ENCODE data around the gene BMPR1A.

The BMPR1A gene

DNA sequence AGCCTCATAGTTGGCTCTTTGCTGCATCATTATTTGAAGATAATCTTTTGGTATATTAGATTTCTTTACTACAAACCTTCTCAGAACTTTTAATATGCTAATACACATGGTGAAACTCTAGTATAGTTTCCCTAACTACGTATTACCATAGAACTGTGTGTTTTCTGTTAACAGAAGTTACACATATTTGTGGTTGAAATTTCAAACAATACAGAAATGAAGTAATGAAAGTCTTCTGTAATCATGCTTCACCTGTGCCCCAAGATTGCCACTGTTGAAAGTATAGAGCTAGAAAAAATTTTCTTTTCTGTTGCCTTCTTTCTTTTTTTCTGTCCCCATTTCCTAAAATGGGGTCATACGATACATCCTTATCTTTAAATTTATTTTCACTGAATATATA, 9.1 kb downstream of the BMPR1A start:
- DNase-seq (ENCODE audit: low read depth): no peak

DNA sequence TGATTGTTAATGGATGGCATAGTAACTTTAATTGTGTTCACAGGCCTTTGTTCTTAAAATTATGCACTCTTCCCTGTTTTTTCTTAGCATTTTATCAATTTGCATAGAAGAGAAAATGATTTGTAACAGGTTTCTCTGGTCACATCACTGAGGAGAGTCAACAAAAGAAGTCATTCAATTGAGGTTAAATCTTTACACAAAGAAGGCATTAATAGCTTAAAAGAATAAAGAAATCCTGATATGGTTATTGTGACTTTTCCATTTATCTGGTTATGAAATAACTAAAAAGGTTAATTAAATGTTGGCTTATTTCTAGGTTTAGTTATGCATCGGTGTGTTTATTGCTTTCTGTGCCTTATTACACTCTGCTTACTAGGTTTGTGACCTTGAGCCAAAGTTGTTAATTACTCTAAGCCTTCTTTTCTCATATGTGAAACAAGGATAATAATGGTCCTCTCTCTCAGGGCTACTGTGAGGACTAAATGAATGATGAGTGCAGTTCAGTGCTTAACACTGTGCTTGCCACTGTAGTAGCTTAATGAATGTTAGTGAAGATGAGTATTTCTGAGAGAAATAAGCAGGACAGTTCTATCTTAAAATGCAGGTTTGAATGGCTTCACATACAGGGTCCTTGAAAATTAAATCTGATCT, 12.1 kb downstream of the BMPR1A start:
- no peak for DNase-seq (ENCODE audit: low read depth)

DNA sequence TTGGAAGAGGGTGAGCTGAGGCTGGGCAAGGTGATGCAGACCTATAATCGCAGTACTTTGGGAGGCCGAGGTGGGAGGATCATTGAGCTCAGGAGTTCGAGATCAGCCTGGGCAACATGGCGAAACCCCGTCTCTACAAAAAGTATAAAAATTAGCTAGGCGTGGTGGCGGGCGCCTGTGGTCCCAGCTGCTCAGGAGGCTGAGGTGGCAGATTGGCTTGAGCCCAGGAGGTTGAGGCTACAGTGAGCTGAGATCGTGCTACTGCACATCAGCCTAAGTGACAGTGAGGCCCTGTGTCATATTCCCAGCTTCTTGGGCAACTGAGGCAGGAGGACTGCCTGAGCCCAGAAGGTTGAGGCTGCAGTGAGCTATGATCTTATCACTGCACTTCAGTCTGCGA, 13.6 kb downstream of the BMPR1A start:
- no peak for DNase-seq (ENCODE audit: low read depth)

DNA sequence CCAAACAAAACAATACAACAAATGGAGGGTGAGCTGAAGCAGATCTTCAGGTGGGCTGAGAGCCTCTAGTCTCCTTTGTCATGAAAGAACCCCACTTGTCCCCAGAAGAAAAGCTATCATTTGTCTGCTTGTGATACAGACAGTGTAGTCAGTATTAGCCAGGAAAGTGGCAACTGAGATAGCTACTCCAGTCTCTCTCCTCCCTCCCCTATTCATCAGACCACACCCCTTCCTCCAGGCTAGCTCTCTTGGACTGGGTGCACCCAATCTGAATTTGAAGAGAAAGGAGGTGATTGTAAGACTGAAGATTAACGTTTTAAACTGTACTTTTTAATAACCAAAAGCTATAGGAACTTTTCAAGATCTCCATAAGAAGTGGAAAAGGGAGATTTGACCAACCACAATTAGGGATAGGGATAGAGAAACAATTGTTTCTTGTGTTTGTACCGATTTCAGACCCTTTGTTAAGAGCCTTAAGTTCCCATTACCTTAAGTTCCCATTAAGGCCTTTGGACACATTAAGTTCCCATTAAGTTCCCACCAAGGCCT, 14.1 kb downstream of the BMPR1A start:
- DNase-seq (ENCODE audit: low read depth): no peak

DNA sequence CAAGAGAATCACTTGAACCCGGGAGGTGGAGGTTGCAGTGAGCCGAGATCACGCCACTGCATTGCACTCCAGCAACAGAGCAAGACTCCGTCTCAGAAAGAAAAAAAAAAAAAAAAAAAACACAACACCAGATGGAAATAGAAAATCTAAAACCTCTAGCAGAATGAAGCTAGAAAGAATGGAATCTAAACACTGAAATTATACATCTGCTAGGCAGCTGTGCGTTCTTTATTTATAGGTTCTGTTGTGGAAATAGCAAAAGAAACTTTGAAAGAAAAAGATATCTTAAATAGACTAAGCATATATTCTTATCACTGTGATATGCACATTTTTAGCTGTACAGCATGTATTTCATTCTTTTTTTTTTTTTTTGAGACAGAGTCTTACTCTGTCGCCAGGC, 17.1 kb downstream of the BMPR1A start:
- DNase-seq (ENCODE audit: low read depth): no peak

DNA sequence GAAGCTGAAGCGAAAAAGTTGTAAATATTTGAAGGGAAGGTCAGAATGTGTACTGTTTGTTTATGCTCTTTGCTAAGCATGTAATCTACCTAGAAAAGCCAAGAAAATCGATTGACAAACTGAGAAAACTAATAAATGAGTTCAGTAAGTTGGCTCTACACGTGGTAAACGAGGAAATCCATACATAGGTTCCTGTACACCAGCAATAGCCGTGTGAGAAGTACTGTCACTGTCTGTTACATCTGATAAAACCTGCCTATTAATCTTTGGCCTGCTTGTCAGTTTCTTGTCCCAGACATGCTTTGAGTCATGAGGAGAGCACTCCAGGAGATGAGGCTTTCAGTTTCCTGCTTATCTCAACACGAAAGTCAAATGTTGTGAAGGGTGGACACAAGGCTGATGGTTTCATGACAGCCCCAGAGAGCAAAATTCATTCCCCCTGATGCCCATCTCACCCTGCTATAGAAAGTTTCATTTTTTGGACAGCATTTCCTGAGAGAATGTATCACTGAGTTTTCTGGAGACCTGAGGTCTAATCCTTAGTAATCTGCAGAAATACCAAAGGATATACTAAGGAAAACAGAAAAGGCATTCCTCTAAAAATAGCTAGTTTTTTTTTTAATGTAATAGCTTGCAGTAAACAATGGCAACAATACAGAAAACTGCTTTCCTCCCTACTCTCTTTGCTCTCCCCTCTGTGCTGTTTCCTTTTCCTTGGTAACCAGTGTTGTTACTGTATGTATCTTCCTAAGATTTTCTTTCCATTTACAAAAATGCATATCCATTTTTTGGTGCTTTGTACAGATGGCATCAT, 18.8 kb downstream of the BMPR1A start:
- no peak for DNase-seq (ENCODE audit: low read depth)

DNA sequence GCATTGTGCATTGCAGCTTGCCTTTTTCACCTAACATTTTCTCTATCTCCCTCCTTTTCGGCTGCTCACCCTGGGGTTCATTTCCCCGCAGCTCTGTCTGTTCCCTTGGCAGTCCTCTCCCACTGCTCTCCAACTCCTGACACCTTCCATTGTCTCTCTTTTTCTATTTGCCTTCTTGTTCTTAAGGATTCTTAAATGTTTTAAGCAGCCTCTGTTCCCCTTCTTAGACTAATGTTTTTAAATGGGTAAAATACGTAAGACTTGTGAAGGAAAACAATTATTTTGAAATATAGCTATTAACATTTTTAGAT, 19.4 kb downstream of the BMPR1A start:
- DNase-seq (ENCODE audit: low read depth): no peak

DNA sequence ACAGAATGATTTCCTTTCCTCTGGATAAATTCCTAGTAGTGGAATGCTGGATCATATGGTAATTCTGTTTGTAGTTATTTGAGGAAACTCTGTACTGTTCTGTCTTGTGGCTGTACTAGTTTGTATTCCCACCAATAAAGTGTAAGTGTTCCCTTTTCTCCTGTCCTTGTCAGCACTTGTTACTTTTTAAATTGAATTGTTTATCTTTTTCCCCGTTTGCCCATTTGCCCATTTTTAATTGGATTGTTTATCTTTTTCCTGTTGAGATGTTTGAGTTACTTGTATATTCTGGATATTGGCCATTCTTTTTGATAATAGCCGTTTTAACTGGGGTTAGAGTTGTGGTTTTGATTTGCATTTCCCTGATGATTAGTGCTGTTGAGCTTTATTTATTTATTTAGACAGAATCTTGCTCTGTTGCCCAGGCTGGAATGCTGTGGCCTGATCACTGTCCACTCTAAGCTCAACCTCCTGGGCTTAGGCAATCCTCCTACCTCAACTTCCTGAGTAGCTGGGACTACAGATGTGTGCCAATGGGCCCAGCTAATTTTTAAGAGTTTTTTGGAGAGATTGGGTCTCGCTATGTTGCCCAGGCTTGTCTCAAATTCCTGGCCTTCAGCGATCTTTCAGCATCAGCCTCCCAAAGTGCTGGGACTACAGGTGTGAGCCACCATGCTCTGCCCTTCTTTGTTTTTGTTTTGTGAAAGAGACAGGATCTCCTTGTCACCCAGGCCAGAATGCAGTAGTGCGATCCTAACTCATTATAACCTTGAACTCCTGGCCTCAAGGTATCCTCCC, 23.0 kb downstream of the BMPR1A start:
- no peak for DNase-seq (ENCODE audit: low read depth)

DNA sequence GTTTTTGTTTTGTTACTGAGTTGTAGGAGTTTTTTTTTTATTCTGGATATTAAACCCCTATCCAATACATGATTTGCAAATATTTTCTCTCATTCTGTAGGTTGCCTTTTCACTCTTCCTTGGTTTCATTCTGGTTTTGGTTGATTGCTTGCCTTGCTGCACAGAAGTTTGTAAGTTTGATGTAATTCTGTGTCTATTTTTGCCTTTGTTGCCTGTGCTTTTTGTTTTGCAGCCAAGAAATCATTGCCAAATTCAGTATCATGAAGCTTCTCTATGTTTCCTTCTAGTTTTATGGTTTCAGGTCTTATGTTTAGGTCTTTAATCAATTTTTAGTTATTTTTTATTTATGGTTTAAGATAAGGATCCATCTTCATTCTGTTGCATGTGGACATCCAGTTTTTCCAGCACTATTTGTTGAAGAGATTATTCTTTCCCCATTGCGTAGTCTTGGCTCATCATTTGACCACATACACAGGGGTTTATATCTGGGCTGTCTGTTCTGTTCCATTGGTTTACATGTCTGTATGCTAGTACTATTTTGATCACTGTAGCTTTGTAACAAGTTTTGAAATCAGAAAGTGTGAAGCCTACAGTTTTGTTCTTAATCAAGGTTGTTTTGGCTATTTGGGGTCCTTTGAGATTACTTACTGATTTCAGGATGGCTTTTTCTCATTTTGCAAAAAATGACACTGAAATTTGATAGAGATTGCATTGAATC, 26.4 kb downstream of the BMPR1A start:
- no peak for DNase-seq (ENCODE audit: low read depth)

DNA sequence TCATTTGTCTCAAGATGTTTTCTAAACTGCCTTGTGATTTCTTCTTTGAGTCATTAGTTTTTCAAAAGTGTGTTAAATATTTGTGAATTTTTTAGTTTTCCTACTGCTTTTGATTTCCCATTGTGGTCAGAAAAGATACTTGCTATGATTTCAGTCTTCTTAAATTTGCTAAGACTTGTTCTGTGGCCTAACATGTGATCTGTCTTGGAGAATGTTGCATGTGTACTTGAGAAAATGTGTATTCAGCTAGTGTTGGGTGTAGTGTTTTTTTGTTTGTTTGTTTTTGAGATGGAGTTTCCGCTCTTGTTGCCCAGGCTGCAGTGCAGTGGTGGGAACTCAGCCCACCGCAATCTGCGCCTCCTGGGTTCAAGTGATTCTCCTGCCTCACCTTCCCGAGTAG, 28.6 kb downstream of the BMPR1A start:
- no peak for DNase-seq (ENCODE audit: low read depth)

DNA sequence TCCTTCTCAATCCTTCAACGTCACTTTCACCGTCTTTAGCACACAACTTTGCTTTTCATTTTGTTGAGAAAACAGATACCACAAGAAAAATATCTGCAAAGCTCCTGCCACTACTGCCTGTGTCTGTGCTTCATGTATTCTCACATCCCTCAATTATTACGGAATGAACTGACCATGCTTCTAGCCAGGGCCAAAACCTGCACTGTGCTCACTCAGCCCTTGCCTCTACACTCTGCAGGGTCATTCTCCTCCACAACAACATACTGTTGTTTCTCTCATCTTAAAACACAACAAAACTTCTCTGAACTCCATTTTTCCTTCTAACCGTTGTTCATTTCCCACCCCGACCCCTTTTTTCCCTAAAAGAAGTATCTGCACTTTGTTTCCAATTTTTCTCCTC, 29.5 kb downstream of the BMPR1A start:
- DNase-seq (ENCODE audit: low read depth): no peak

DNA sequence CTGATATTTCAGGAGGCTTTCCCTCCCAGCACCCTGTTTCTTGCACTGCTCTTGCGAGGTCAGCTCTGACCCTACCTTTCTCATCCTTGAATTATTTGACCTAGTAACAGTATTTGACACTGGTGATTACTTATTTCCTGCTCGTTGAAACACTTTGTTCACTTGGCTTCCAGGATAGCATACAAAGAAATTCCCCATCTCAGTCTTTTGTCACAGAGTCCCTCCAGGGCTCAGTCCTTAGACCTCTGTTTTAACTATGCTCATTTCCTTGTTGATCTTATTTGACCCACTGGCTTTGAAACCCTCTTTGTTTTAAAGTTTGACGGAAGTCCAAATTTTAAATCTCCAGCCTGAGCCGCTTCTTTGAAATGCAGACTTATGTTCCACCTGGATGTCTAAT, 29.9 kb downstream of the BMPR1A start:
- no peak for DNase-seq (ENCODE audit: low read depth)

DNA sequence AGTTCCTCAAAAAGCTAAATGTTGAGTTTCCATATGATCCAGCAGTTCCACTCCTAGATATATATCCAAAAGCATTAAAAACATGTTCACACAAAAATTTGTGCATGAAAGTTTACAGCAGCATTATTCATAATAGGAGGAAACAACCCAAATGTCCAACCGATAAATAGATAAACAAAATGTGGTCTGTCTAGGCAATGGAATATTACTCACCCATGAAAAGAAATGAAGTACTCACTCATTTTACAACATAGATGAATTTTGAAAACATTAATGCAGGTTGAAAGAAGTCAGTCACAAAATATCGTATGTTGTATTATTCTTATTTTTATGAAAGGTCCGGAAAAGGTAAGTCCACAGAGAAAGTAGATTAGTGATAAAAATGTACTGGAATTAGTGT, 34.0 kb downstream of the BMPR1A start:
- DNase-seq (ENCODE audit: low read depth): no peak

DNA sequence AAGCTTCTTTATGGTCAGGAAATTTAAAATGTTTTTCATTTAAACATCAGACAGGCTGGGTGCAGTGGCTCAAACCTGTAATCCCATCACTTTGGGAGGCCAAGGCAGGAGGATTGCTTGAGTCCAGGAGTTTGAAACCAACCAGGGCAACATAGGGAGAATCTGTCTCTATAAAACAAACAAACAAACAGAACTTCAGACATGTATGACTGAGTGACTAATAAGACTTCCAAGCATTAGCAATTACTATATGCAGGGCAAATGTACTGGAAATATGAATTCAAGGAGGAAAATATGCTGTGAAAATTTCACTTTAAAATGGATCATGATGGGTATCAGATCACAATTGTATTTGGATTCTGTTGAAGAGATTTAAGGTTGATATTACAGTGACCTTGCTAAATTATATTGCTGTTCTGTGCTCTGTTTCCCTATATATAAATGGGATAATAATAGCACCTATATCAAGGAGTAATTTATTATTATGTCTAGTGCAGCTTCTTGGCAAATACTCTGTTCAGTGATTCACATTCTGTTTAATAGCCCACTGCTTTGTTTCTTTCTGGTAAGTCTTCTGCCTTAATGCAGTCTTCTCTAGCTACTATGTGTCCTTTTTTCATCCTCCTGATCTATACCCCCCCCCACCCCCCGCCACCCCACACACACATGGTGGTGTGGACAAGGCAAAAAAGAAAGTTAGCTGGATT, 36.2 kb downstream of the BMPR1A start:
- no peak for DNase-seq (ENCODE audit: low read depth)

DNA sequence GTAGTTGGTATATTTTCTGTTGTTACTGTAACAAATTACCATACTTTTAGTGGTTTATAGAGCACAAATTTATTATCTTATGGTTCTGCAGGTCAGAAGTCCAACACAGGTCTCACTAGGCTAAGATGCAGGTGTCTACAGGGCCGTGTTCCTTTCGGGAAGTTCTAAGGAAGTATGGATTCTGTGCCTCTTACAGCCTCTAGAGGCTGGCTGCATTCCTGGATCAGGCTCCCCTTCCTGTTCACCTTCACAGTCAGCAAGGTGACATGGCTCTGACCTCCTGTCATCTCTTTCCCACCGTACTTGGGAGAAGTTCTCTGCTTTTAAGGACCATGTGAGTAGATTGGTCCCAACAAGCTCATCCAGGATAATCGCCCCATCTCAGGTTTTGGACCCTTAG, 37.3 kb downstream of the BMPR1A start:
- no peak for DNase-seq (ENCODE audit: low read depth)

DNA sequence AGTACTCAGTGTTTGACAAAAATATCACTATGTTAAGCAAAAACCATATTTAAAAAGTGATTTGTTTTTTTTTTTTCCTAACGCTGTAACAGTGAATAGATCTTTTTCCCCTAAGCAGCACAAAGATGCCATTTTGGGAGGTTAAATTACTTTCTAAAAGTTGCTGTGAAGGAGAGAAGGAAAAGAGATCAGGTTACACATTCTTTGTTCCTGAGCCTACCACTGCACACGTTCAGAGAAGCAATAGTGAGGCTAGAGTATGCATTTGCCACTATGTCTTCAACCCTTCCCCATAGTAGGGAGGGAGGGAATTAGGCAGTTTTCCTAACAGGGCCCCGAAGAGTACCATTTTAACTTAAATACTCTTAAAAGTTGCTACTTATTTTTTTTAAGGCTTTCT, 38.9 kb downstream of the BMPR1A start:
- DNase-seq (ENCODE audit: low read depth): no peak

DNA sequence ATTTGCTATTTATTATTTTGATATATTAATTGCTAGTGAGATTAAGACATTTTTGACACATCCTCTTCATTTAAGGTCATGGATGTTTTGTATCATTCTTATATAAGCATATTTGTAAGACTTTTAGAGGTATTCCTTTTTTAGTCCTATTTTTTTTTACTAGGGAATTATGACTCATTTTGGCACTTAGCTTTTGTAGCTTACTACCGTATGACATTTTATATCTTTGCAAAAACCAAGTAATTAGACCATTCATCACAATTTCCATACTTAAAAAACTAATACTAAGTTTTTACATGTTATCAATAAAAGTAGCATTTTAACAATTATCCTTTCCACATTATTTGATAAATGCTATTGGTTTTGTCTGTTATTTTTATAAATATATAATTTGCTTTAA, 41.6 kb downstream of the BMPR1A start:
- no peak for DNase-seq (ENCODE audit: low read depth)

DNA sequence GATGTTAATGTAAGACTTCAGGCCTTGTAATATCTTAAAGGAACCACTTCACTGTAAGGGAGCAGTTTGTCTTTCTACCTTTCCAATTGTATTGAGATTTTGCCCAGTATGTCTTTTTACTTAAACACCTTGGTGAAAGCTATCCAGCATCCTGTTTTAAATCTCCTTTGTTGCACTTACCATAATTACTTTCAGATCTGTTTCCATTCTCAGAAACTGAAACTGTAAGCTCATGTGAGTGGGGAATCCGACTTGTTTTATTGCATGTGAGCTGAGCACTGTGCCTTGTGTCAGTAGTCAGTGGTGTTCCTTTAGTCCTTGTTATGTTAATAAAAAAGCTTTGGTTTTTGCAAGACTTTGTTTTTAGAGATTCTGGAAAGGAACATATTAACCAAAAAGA, 42.2 kb downstream of the BMPR1A start:
- DNase-seq (ENCODE audit: low read depth): no peak

DNA sequence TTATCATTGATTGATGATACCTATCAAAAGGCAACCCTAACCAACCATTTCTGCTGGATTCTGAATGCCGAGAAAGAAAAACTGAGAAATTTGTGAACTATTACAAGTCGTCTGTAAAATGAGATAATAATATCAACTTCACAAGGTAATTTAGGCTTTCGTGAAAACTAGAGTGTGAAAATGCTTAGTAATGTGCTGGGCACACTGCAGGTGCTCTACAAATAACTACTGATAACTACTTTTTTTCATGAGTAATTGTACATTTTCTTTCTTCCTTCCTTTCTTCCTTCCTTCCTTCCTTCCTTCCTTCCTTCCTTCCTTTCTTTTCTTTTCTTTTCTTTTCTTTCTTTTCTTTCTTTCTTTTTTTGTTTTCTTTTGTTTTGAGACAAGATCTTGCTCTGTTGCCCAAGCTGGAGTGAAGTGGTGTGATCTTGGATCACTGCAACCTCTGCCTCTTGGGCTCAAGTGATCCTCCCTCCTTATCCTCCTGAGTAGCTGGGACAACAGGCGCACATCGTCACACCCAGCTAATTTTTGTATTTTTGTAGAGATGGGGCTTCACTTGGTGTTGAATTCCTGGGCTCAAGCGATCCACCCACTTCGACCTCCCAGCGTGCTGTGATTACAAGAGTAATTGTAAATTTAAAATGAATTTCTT, 42.9 kb downstream of the BMPR1A start:
- DNase-seq (ENCODE audit: low read depth): no peak

DNA sequence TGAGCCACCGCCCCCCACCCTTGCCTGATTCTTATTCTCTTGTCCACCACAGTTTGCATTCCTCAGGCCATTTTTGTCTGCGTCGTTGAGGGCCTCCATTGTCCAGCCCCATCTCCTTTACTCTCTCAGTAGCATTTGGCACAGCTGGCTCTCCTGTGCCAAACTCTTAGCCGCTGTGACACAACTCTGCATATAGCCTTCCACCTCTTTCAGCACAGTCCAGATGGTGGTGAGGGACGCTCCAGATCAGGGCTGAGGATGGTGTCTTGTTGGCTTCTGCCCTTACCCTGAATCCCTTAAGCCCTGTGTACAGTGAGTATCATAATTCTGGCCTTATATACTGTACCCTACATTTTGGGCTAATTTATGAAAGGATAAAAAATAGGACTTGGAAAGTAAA, 45.6 kb downstream of the BMPR1A start:
- no peak for DNase-seq (ENCODE audit: low read depth)

DNA sequence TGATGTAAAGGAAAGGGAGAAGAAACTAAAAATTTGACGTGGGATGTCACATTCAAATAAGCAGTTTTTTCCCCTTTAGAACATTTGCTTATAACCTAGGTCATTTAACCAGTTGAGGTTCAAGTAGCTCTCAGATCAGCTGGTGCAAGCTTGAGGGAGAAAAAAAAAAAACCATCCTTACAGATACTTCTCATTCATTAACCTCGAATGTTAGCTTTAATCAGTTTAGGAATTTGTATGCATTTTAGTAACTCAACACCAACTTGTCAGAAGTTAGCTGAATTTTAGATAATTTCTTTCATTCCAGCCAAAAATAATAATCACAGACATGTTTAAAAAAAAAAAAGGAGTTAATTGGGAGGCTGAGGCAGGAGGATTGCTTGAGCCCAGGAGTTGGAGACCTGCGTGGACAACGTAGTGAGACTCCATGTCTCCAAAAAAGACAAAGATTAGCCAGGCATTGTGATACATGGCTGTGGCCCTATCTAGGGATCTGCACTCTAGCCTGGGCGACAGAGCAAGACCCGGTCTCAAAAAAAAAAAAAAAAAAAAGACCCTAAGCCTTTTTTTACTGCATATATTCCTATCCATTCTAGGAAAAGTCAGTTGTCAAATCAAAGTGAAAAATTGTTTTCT, 46.2 kb downstream of the BMPR1A start:
- no peak for DNase-seq (ENCODE audit: low read depth)

All from activated T-cell treated with anti-CD3 and anti-CD28 coated beads for 24 hours (primary cell).